Stimulated activated CD4-positive, alpha-beta T cell treated with anti-CD3 and anti-CD28 coated beads, Interleukin-12 subunit alpha, Interleukin-12 subunit beta, amount 100 ng/mL, for 24 hours (primary cell): Measurements from ENCODE around the gene SOCS3.
"Not testable (repeated sequence)": the region's sequence is repeated elsewhere in the genome, so short reads cannot be mapped to it uniquely, and the experiment has no call there.

Experiments
- DNase-seq, 2 experiments: peaks; one replicate each; pipeline ENCODE4 v3.0.0-alpha.2; 2020; ENCODE audit warnings: low read depth in 2 of 2

The SOCS3 gene

GRCh38 chr17:78309659-78310255, 50.1 kb downstream of the SOCS3 start:
- DNase-seq = not testable (repeated sequence)

GRCh38 chr17:78307887-78308638, 51.8 kb downstream of the SOCS3 start:
- DNase-seq = no peak

GRCh38 chr17:78306913-78307312, 53.0 kb downstream of the SOCS3 start:
- no peak for DNase-seq
